Skeletal muscle satellite cell (primary cell): ENCODE results near the gene CREB3L1.

Source experiments
- H3K27me3 ChIP-seq: 2 replicates; pipeline ENCODE4 v1.7.0; 2013; ENCODE audit warnings: low read length; ENCODE audit not compliant: control insufficient read depth, insufficient read depth
- H3K36me3 ChIP-seq: 2 replicates; pipeline ENCODE4 v1.7.0; 2013; ENCODE audit warnings: mild to moderate bottlenecking, control low read depth, low read length; ENCODE audit not compliant: insufficient read depth
- H3K4me1 ChIP-seq: 2 replicates; pipeline ENCODE4 v1.7.0; 2013; ENCODE audit warnings: low read length; ENCODE audit not compliant: control insufficient read depth, insufficient read depth
- H3K4me2 ChIP-seq: 2 replicates; pipeline ENCODE4 v1.7.0; 2013; ENCODE audit warnings: mild to moderate bottlenecking, low read length
- H3K4me3 ChIP-seq: 2 replicates; pipeline ENCODE4 v1.7.0; 2013; ENCODE audit warnings: low read length
- H3K9ac ChIP-seq: 2 replicates; pipeline ENCODE4 v1.7.0; 2013; ENCODE audit warnings: mild to moderate bottlenecking, low read depth, low read length, moderate library complexity
- H3K9me3 ChIP-seq: replicated peaks from 2 replicates; pipeline ENCODE4 v1.7.0; 2013; ENCODE audit warnings: mild to moderate bottlenecking, control low read depth, low read length

CREB3L1 gene

GRCh38 chr11:46364056-46364455 is 86.6 kb downstream of the CREB3L1 start:
- Histone ChIP-seq H3K9me3 (no peaks in the 10 kb centered on the region), H3K4me2 (peak overlapping the region; percentile 93), H3K4me1 (peaks cover 46% of the 10 kb centered on the region), H3K36me3 (peaks cover 7% of the 10 kb centered on the region), H3K4me3 (no peak overlapping the region), H3K9ac (peak overlapping the region; percentile 87), H3K27me3 (no peaks in the 10 kb centered on the region)

- no peaks in the 10 kb centered on the region for H3K27me3 ChIP-seq
- peaks cover 7% of the 10 kb centered on the region for H3K36me3 ChIP-seq
- H3K9ac ChIP-seq = no peak overlapping the region
- H3K4me1 ChIP-seq = peaks cover 46% of the 10 kb centered on the region
- H3K4me2 ChIP-seq = no peak overlapping the region
- H3K9me3 ChIP-seq = no peaks in the 10 kb centered on the region
- no peak overlapping the region for H3K4me3 ChIP-seq
Observed at GRCh38 chr11:46364791-46365190, 87.3 kb downstream of the CREB3L1 start.

GRCh38 chr11:46366260-46366659 is 88.8 kb downstream of the CREB3L1 start:
- Histone ChIP-seq H3K36me3 (peaks cover 13% of the 10 kb centered on the region), H3K27me3 (no peaks in the 10 kb centered on the region), H3K4me2 (no peak overlapping the region), H3K9me3 (no peaks in the 10 kb centered on the region), H3K4me1 (peaks cover 38% of the 10 kb centered on the region), H3K9ac (no peak overlapping the region), H3K4me3 (no peak overlapping the region)

GRCh38 chr11:46366661-46367161 is 89.2 kb downstream of the CREB3L1 start:
- H3K9me3 ChIP-seq = no peaks in the 10 kb centered on the region
- no peak overlapping the region for H3K4me3 ChIP-seq
- peaks cover 33% of the 10 kb centered on the region for H3K4me1 ChIP-seq
- no peak overlapping the region for H3K9ac ChIP-seq
- peaks cover 17% of the 10 kb centered on the region for H3K36me3 ChIP-seq
- H3K27me3 ChIP-seq = no peaks in the 10 kb centered on the region
- H3K4me2 ChIP-seq = no peak overlapping the region

GRCh38 chr11:46367244-46367915 is 89.9 kb downstream of the CREB3L1 start:
- Histone ChIP-seq H3K36me3 (peaks cover 17% of the 10 kb centered on the region), H3K27me3 (no peaks in the 10 kb centered on the region), H3K4me1 (peaks cover 27% of the 10 kb centered on the region), H3K4me3 (no peak overlapping the region), H3K9ac (no peak overlapping the region), H3K9me3 (no peaks in the 10 kb centered on the region), H3K4me2 (no peak overlapping the region)

- Histone ChIP-seq H3K4me3 (no peak overlapping the region), H3K27me3 (no peaks in the 10 kb centered on the region), H3K4me2 (no peak overlapping the region), H3K9ac (no peak overlapping the region), H3K4me1 (peaks cover 22% of the 10 kb centered on the region), H3K9me3 (no peaks in the 10 kb centered on the region), H3K36me3 (peaks cover 14% of the 10 kb centered on the region)
Observed at GRCh38 chr11:46367916-46368267, 90.4 kb downstream of the CREB3L1 start.

- Histone ChIP-seq H3K4me2 (no peak overlapping the region), H3K36me3 (peaks cover 18% of the 10 kb centered on the region), H3K27me3 (no peaks in the 10 kb centered on the region), H3K9ac (no peak overlapping the region), H3K9me3 (no peaks in the 10 kb centered on the region), H3K4me3 (no peak overlapping the region), H3K4me1 (peaks cover 7% of the 10 kb centered on the region)
Observed at GRCh38 chr11:46369458-46370152, 92.1 kb downstream of the CREB3L1 start.

GRCh38 chr11:46370253-46370652 is 92.8 kb downstream of the CREB3L1 start:
- peaks cover 7% of the 10 kb centered on the region for H3K4me1 ChIP-seq
- no peak overlapping the region for H3K9ac ChIP-seq
- H3K9me3 ChIP-seq = no peaks in the 10 kb centered on the region
- peaks cover 20% of the 10 kb centered on the region for H3K36me3 ChIP-seq
- no peaks in the 10 kb centered on the region for H3K27me3 ChIP-seq
- no peak overlapping the region for H3K4me3 ChIP-seq
- no peak overlapping the region for H3K4me2 ChIP-seq
